H54 (cell line): ENCODE data around the gene SORCS2.

Experiments used
- DNase-seq: peaks from one replicate; pipeline ENCODE4 v3.0.0; 2011; ENCODE audit warnings: low spot score, mixed read lengths; ENCODE audit not compliant: insufficient read length
- FAIRE-seq: peaks from 3 replicates; lab custom pipeline; 2011; peaks lifted over from hg19 to GRCh38; lab: Jason Lieb, UNC
- POLR2A ChIP-seq: IDR thresholded peaks from 2 replicates; pipeline ENCODE4 v1.6.1; 2011; ENCODE audit warnings: low read depth, mild to moderate bottlenecking, low read length

SORCS2 gene

GRCh38 chr4:7423801-7424552 lies 231.6 kb downstream of the SORCS2 start:
- DNase-seq (no peak), FAIRE-seq (no peak)
- TF ChIP-seq POLR2A = no peak

- FAIRE-seq = no peak
- no peak for DNase-seq
- TF ChIP-seq POLR2A = no peak
These were observed 232.3 kb downstream of the SORCS2 start for GRCh38 chr4:7424553-7425111.

- TF ChIP-seq POLR2A = no peak
- FAIRE-seq (no peak), DNase-seq (no peak)
These were observed 232.8 kb downstream of the SORCS2 start for GRCh38 chr4:7425124-7425523.

GRCh38 chr4:7425591-7426468 lies 233.5 kb downstream of the SORCS2 start:
- FAIRE-seq = no peak
- no peak for TF ChIP-seq POLR2A
- DNase-seq = no peak

GRCh38 chr4:7426525-7427171 lies 234.3 kb downstream of the SORCS2 start:
- DNase-seq = no peak
- FAIRE-seq = no peak
- TF ChIP-seq POLR2A = no peak

- TF ChIP-seq POLR2A = no peak
- no peak for DNase-seq
- no peak for FAIRE-seq
These were observed 235.0 kb downstream of the SORCS2 start for GRCh38 chr4:7427361-7427760.

GRCh38 chr4:7427831-7428260 lies 235.5 kb downstream of the SORCS2 start:
- no peak for TF ChIP-seq POLR2A
- no peak for FAIRE-seq
- no peak for DNase-seq

- no peak for TF ChIP-seq POLR2A
- FAIRE-seq (no peak), DNase-seq (no peak)
These were observed 236.1 kb downstream of the SORCS2 start for GRCh38 chr4:7428261-7429068.

- DNase-seq = no peak
- no peak for FAIRE-seq
- no peak for TF ChIP-seq POLR2A
These were observed 236.7 kb downstream of the SORCS2 start for GRCh38 chr4:7429069-7429416.

GRCh38 chr4:7429601-7430078 lies 237.3 kb downstream of the SORCS2 start:
- FAIRE-seq (no peak), DNase-seq (no peak)

GRCh38 chr4:7430368-7430964 lies 238.1 kb downstream of the SORCS2 start:
- TF ChIP-seq POLR2A = no peak
- DNase-seq (no peak), FAIRE-seq (no peak)

More at GRCh38 chr4:7429601-7430078, 237.3 kb downstream of the SORCS2 start:
- TF ChIP-seq POLR2A = no peak

- no peak for FAIRE-seq
- TF ChIP-seq POLR2A = no peak
- no peak for DNase-seq
These were observed 238.8 kb downstream of the SORCS2 start for GRCh38 chr4:7430965-7431695.
